Fibroblast of villous mesenchyme (primary cell): ENCODE results near the gene CARD8. TPM values are rescaled to one million over a fixed set of nuclear protein-coding genes. Genes with fewer than 3 reads are reported as not detected.

Source experiments
- DNase-seq: peaks from one replicate; pipeline ENCODE4 v3.0.0-alpha.2; 2010; ENCODE audit warnings: low read depth
- H3K4me3 ChIP-seq: 2 replicates; pipeline ENCODE4 v1.5.1; 2011; ENCODE audit warnings: low read depth, mild to moderate bottlenecking, low read length
- total RNA-seq: library from RNA; depleted of rRNA; stranded (reverse); fragments of >200 nt; gene quantifications from 2 replicates; pipeline ENCODE4 v1.2.3, GENCODE V29; 2012
- TF ChIP-seq, protein P1 (sequence below): IDR thresholded peaks from 2 replicates; pipeline ENCODE4 v1.5.1; 2012; ENCODE audit warnings: low read depth, mild to moderate bottlenecking, low read length; ENCODE audit not compliant: insufficient read depth

The CARD8 gene
- total RNA-seq, 1 donor = 21.2 TPM

DNA sequence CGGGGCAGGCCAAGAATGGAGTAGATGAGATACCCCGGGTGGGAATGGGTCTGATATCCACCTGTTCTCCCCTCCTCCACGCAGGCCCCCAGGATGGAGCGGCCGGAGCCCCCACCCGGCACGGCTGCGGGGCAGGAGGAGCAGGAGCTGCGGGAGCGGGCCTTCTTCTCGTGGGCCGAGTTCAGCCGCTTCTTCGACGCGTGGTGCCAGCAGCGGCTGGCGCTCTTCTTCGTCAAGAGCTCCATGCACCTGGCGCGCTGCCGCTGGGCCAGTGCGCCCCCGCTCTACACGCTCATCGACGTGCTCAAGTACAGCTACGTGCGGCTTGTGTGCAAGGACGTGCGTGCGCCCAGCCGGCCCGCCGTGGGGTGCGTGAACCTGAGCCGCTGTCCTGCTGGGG, 84.0 kb downstream of the CARD8 start:
- H3K4me3 ChIP-seq = no peak overlapping the region
- TF ChIP-seq, protein P1, sequence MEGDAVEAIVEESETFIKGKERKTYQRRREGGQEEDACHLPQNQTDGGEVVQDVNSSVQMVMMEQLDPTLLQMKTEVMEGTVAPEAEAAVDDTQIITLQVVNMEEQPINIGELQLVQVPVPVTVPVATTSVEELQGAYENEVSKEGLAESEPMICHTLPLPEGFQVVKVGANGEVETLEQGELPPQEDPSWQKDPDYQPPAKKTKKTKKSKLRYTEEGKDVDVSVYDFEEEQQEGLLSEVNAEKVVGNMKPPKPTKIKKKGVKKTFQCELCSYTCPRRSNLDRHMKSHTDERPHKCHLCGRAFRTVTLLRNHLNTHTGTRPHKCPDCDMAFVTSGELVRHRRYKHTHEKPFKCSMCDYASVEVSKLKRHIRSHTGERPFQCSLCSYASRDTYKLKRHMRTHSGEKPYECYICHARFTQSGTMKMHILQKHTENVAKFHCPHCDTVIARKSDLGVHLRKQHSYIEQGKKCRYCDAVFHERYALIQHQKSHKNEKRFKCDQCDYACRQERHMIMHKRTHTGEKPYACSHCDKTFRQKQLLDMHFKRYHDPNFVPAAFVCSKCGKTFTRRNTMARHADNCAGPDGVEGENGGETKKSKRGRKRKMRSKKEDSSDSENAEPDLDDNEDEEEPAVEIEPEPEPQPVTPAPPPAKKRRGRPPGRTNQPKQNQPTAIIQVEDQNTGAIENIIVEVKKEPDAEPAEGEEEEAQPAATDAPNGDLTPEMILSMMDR = no peak
- DNase-seq = no peak

GRCh38 chr19:48170817-48171347, 84.8 kb downstream of the CARD8 start:
- TF ChIP-seq, protein P1 = no peak
- DNase-seq = no peak
- peak overlapping the region; percentile 91 for H3K4me3 ChIP-seq

DNA sequence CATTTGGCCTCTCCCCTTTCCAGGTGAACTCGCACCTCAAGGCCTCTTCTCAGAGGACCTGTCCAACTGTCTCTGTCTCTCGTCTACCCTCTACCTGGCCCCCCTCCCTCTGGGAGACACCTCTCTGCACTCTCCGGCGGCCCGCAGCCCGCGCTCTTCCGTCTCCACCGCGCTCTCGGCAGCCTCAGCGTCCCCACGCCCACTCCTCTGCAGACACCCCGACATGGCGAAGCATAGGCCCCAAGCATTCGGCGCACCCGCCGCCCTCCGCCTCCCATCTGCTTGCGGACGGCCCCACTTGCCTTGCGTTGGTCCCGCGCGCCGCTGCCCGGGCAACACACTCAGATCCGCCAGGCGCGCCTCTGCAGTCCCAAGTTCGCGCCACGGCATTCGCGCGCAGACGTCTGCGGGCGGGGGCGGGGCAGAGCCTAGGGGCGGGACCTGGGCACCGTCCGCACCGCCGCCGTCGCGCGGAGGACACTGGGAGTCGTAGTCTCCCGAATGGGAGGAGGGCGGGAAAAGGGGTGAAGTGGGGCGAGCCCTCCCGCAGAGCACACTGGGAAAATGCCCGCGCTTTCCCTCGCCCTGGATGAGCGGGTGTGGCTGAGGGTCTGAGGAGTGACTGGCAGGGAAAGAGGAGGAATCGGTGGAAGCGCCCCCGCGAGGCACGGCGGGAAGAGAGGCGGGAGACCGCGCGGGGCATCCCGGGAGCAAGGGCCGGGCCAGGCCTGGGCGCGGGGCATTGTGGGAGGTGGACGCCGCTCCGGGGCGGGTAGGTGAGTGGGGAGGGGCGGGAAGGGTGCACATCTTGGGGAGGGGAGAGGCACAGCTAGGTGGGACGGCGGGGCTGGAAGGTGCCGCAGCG, 85.5 kb downstream of the CARD8 start, which contains the start of the genes LIG1 and ZSWIM9:
Gene LIG1, minus strand, starts transcription at position 406 of the 865 bp plus-strand sequence. CDS start 4,778 bp downstream, outside the sequence.
Gene ZSWIM9, plus strand, starts transcription at position 742 of the 865 bp plus-strand sequence. CDS start 1,123 bp downstream, outside the sequence.
- peak within 1 kb of the TSS; percentile 91 for H3K4me3 ChIP-seq
- peak; percentile 95 for DNase-seq
- TF ChIP-seq, protein P1 = peak; percentile 11

GRCh38 chr19:48169578-48169938, 86.2 kb downstream of the CARD8 start:
- TF ChIP-seq, protein P1 = no peak
- DNase-seq = peak; percentile 75
- H3K4me3 ChIP-seq = peak overlapping the region; percentile 91

- DNase-seq = no peak
- TF ChIP-seq, protein P1 = no peak
These were observed 87.0 kb downstream of the CARD8 start for GRCh38 chr19:48168689-48169088.

GRCh38 chr19:48158210-48158790, 97.4 kb downstream of the CARD8 start:
- no peak overlapping the region for H3K4me3 ChIP-seq
- TF ChIP-seq, protein P1 = no peak
- no peak for DNase-seq

More at GRCh38 chr19:48168689-48169088, 87.0 kb downstream of the CARD8 start:
- H3K4me3 ChIP-seq = no peak overlapping the region

Other genes starting within 250 kb of the CARD8 start
- gene CABP5, start 211.8 kb downstream of the CARD8 start, total RNA-seq = not detected in 2 replicates
- 6.8 and 22.5 TPM in 2 replicates for gene PLA2G4C, start 145.1 kb downstream of the CARD8 start, total RNA-seq
- gene LIG1, start 85.6 kb downstream of the CARD8 start, total RNA-seq = 10.4 and 21.3 TPM in 2 replicates
- gene ZSWIM9, start 85.2 kb downstream of the CARD8 start, total RNA-seq = 2.2 and 2.9 TPM in 2 replicates
- gene ZNF114, start 14.2 kb upstream of the CARD8 start, total RNA-seq = 0.32 and 0.43 TPM in 2 replicates
- gene EMP3, start 69.6 kb upstream of the CARD8 start, total RNA-seq = 82.8 and 92.4 TPM in 2 replicates
- 2.9 and 3.0 TPM in 2 replicates for gene TMEM143, start 108.0 kb upstream of the CARD8 start, total RNA-seq
- not detected in 2 replicates for gene SYNGR4, start 108.5 kb upstream of the CARD8 start, total RNA-seq
- 72.2 and 111 TPM in 2 replicates for gene KDELR1, start 135.6 kb upstream of the CARD8 start, total RNA-seq
- gene GRIN2D, start 137.8 kb upstream of the CARD8 start, total RNA-seq = 0.86 and 1.9 TPM in 2 replicates
- gene GRWD1, start 190.1 kb upstream of the CARD8 start, total RNA-seq = 25.1 and 38.4 TPM in 2 replicates
- 0.43 and 0.64 TPM in 2 replicates for gene KCNJ14, start 199.7 kb upstream of the CARD8 start, total RNA-seq
- gene CYTH2, start 213.5 kb upstream of the CARD8 start, total RNA-seq = 31.1 and 42.5 TPM in 2 replicates